Activated naive CD8-positive, alpha-beta T cell treated with anti-CD3 and anti-CD28 coated beads, Interleukin-2, amount 10 ng/mL, durations not matched to agents 7 days and 5 days (primary cell): ENCODE data around the gene CD180. TPM values are rescaled to one million over a fixed set of nuclear protein-coding genes. Genes with fewer than 3 reads are reported as not detected.

ENCODE experiments used
- ATAC-seq: fragments of 150-1000 bp; cut with Tn5 transposase; one replicate; pipeline ENCODE4 v1.10.0; 2021; ENCODE audit warnings: low read depth, moderate library complexity
- POLR2A ChIA-PET: fragments of 350-600 bp; sonication (Branson Sonifier 250); formaldehyde crosslinking; loops from one replicate; lab custom pipeline; 2021; ENCODE audit warnings: antibody characterized with exemption; lab: Charles Lee
- DNase-seq: peaks from one replicate; pipeline ENCODE4 v3.0.0; 2021
- H3K27ac Mint-ChIP-seq: one replicate; pipeline ENCODE4 v1.8.0; 2022; ENCODE audit warnings: mild to moderate bottlenecking, mixed read lengths
- H3K27me3 Mint-ChIP-seq: one replicate; pipeline ENCODE4 v1.8.0; 2022; ENCODE audit warnings: mild to moderate bottlenecking, moderate library complexity, mixed read lengths
- H3K36me3 Mint-ChIP-seq: one replicate; pipeline ENCODE4 v1.8.0; 2021; ENCODE audit warnings: mild to moderate bottlenecking, mixed read lengths
- H3K4me1 Mint-ChIP-seq: one replicate; pipeline ENCODE4 v1.8.0; 2021; ENCODE audit warnings: mixed read lengths
- H3K4me3 Mint-ChIP-seq: one replicate; pipeline ENCODE4 v1.8.0; 2022; ENCODE audit warnings: mild to moderate bottlenecking, moderate library complexity, mixed read lengths
- H3K9me3 Mint-ChIP-seq: one replicate; pipeline ENCODE4 v1.8.0; 2021; ENCODE audit warnings: mixed read lengths
- total RNA-seq, 2 experiments: library from RNA; stranded (reverse); gene quantifications; one replicate each; pipeline ENCODE4 v1.2.3, GENCODE V29; 2021

The CD180 gene
- total RNA-seq, 2 experiments from 2014 or later = 0.57 to 0.69 TPM

GRCh38 chr5:67206461-67206860 lies 9.9 kb upstream of the CD180 start:
- peak overlapping the region; percentile 88 for H3K27ac Mint-ChIP-seq
- POLR2A ChIA-PET = interaction anchor here (1.0 to 13.8 kb wide), 8 partner anchors 10 to 1505 kb away, joined by 3 to 341 read pairs (median 16); partner anchors contain the start of gene PIK3R1
- H3K36me3 Mint-ChIP-seq = peaks cover 12% of the 10 kb centered on the region
- H3K4me1 Mint-ChIP-seq = peaks cover 66% of the 10 kb centered on the region
- no peaks in the 10 kb centered on the region for H3K9me3 Mint-ChIP-seq
- peak overlapping the region; percentile 55 for H3K4me3 Mint-ChIP-seq
- no peak for ATAC-seq
- H3K27me3 Mint-ChIP-seq = no peaks in the 10 kb centered on the region
- no peak for DNase-seq

DNA sequence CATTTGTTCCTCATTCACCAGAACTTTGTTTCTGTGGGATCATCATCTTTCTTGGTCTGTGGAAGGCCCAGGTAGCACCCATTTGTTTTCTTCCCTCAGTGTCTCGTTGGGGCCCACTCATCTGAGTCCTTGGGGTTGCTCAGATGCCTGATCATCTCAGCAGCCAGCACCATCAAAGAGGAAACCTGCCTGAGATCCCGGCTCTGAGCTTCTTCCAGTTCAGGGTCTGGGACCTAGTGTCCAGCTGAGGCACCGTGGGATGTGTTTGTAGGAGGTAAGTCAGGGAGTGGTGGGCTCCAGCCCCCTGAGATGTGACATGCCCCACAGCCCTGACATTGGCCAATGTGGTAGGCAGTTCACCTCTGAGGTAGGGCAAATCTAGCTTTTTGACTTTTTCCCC lies 9.4 kb upstream of the CD180 start:
- ATAC-seq (no peak), DNase-seq (no peak)
- peaks cover 70% of the 10 kb centered on the region for H3K4me1 Mint-ChIP-seq
- peaks cover 16% of the 10 kb centered on the region for H3K36me3 Mint-ChIP-seq
- H3K9me3 Mint-ChIP-seq = peaks cover 3% of the 10 kb centered on the region
- H3K4me3 Mint-ChIP-seq = peak overlapping the region; percentile 55
- POLR2A ChIA-PET = interaction anchor here (1.0 to 13.8 kb wide), 6 partner anchors 10 to 1505 kb away, joined by 3 to 341 read pairs (median 21); partner anchors contain the start of gene PIK3R1
- peak overlapping the region; percentile 88 for H3K27ac Mint-ChIP-seq
- no peaks in the 10 kb centered on the region for H3K27me3 Mint-ChIP-seq

GRCh38 chr5:67204821-67205220 lies 8.2 kb upstream of the CD180 start:
- peaks cover 75% of the 10 kb centered on the region for H3K4me1 Mint-ChIP-seq
- peak overlapping the region; percentile 87 for H3K27ac Mint-ChIP-seq
- H3K9me3 Mint-ChIP-seq = peaks cover 3% of the 10 kb centered on the region
- ATAC-seq (no peak), DNase-seq (no peak)
- H3K27me3 Mint-ChIP-seq = no peaks in the 10 kb centered on the region
- peak overlapping the region; percentile 7 for H3K4me3 Mint-ChIP-seq
- peaks cover 17% of the 10 kb centered on the region for H3K36me3 Mint-ChIP-seq
- POLR2A ChIA-PET = interaction anchor here (1.0 to 13.8 kb wide), 5 partner anchors 11 to 376 kb away, joined by 3 to 341 read pairs (median 30); no protein-coding TSS in a partner anchor

- Mint-ChIP-seq H3K27ac (no peak overlapping the region), H3K36me3 (peaks cover 25% of the 10 kb centered on the region), H3K4me1 (peaks cover 75% of the 10 kb centered on the region), H3K4me3 (no peak overlapping the region), H3K9me3 (peaks cover 6% of the 10 kb centered on the region), H3K27me3 (no peaks in the 10 kb centered on the region)
- no peak for DNase-seq
- POLR2A ChIA-PET = interaction anchor here (0.6 to 13.8 kb wide), 4 partner anchors 17 to 377 kb away, joined by 3 to 341 read pairs (median 6); no protein-coding TSS in a partner anchor
- no peak for ATAC-seq
Measured at GRCh38 chr5:67203701-67204074, 7.1 kb upstream of the CD180 start.

GRCh38 chr5:67202828-67203227 lies 6.2 kb upstream of the CD180 start:
- Mint-ChIP-seq H3K27me3 (no peaks in the 10 kb centered on the region), H3K4me1 (peaks cover 74% of the 10 kb centered on the region), H3K27ac (peak overlapping the region; percentile 82), H3K36me3 (peaks cover 33% of the 10 kb centered on the region), H3K4me3 (peak overlapping the region; percentile 7), H3K9me3 (peaks cover 9% of the 10 kb centered on the region)
- ATAC-seq (no peak), DNase-seq (no peak)
- POLR2A ChIA-PET = interaction anchor here (1.9 to 13.8 kb wide), 2 partner anchors 21 to 37 kb away, joined by 8 to 341 read pairs; no protein-coding TSS in a partner anchor

- Mint-ChIP-seq H3K9me3 (peaks cover 10% of the 10 kb centered on the region), H3K4me1 (peaks cover 69% of the 10 kb centered on the region), H3K36me3 (peaks cover 33% of the 10 kb centered on the region), H3K4me3 (peak overlapping the region; percentile 14), H3K27me3 (no peaks in the 10 kb centered on the region), H3K27ac (peak overlapping the region; percentile 71)
- ATAC-seq (no peak), DNase-seq (no peak)
- POLR2A ChIA-PET = interaction anchor here (1.9 to 13.8 kb wide), 2 partner anchors 20 to 36 kb away, joined by 8 to 341 read pairs; no protein-coding TSS in a partner anchor
Measured at GRCh38 chr5:67201897-67202549, 5.4 kb upstream of the CD180 start.

DNA sequence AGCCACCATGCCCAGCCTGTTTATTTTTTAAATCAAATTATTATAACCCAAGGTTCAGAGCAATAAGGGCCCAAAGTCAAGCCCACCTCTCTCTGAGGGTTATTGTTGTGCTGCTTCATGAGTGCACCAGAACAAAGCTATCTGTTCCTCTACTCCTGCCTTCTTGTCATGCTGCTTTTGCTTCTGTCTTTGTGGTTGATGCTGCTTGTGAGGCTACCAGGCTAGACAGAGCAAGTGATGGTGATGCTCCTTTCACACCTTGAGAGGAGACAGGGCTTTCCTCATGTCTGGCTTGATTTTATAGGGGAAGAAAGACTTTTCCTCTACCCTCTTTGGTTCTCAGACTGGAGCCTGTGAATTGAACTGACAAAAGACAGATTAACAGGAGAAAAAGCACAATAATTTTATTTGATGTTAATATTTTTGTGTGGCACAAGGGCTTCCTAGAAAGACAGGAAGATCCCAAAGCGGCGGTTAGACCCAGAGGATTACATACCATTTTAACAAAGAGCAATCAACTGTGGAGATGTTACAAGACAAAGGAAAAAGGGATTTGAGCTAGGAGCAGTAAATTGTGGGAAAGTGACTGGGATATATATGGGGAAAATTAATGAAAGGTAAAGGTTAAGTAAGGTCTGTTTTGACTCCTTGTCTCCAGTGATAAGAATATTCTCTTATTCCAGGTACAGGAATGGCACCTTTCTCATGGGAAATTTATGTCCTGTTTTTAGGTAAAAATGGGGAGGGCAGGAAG lies 4.4 kb upstream of the CD180 start:
- Mint-ChIP-seq H3K4me3 (no peak overlapping the region), H3K27me3 (no peaks in the 10 kb centered on the region), H3K4me1 (peaks cover 58% of the 10 kb centered on the region), H3K9me3 (peaks cover 10% of the 10 kb centered on the region), H3K36me3 (peaks cover 33% of the 10 kb centered on the region), H3K27ac (peak overlapping the region; percentile 32)
- ATAC-seq = peak; percentile 48
- POLR2A ChIA-PET = interaction anchor here (1.0 to 13.8 kb wide), 2 partner anchors 18 to 35 kb away, joined by 3 to 341 read pairs; no protein-coding TSS in a partner anchor
- DNase-seq = no peak

- H3K9me3 Mint-ChIP-seq = peaks cover 13% of the 10 kb centered on the region
- POLR2A ChIA-PET = interaction anchor here (13.8 kb wide), 1 partner anchor 34 kb away, joined by 341 read pairs; no protein-coding TSS in a partner anchor
- H3K4me1 Mint-ChIP-seq = peaks cover 51% of the 10 kb centered on the region
- H3K36me3 Mint-ChIP-seq = peaks cover 32% of the 10 kb centered on the region
- peak overlapping the region; percentile 81 for H3K27ac Mint-ChIP-seq
- no peak for DNase-seq
- H3K4me3 Mint-ChIP-seq = peak overlapping the region; percentile 38
- ATAC-seq = no peak
- H3K27me3 Mint-ChIP-seq = no peaks in the 10 kb centered on the region
Measured at GRCh38 chr5:67199859-67200258, 3.3 kb upstream of the CD180 start.

DNA sequence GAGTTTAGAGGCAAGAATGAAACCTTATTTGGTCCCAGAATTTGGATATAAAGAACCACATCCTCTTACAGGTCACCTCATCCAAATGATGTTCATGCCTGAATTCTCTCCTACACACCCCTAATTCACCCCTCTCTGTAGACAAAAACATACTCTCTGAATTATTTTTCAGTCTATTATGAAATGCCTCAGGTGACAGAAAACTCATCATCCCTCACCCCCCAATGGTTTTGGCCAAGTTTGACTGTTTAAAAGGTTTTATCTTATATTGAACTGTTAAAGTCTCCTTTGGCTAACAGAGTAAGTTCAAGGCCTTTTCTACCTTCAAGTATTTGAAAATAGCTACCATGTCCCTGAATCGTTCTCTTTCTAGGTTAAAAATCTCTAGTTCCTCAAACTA lies 2.3 kb upstream of the CD180 start:
- H3K27me3 Mint-ChIP-seq = no peaks in the 10 kb centered on the region
- peaks cover 42% of the 10 kb centered on the region for H3K4me1 Mint-ChIP-seq
- peak overlapping the region; percentile 1 for H3K4me3 Mint-ChIP-seq
- H3K36me3 Mint-ChIP-seq = peaks cover 32% of the 10 kb centered on the region
- peaks cover 15% of the 10 kb centered on the region for H3K9me3 Mint-ChIP-seq
- no peak for ATAC-seq
- H3K27ac Mint-ChIP-seq = peak overlapping the region; percentile 51
- DNase-seq = no peak
- POLR2A ChIA-PET = interaction anchor here (0.8 to 13.8 kb wide), 3 partner anchors 16 to 33 kb away, joined by 3 to 341 read pairs (median 3); no protein-coding TSS in a partner anchor

DNA sequence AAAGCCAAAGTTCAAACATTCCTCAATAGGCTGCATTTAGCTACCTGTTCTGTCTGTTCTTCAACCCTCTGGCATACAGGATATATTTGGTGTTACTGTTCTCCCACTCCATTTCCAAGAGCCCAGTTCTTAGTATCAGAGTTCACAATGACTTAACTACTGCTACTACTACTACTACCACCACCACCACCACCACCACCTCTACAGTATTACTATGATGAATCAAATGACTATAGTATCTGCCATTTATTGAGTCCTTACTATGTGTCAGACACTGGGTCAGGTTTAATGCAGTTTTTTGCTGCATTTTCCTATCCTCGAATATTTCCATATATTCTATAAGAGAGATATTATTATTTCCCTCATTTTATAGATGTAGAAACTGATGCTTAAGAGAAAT lies 937 bp upstream of the CD180 start:
- H3K4me1 Mint-ChIP-seq = peaks cover 39% of the 10 kb centered on the region
- no peak overlapping the region for H3K27ac Mint-ChIP-seq
- no peak for DNase-seq
- peaks cover 15% of the 10 kb centered on the region for H3K9me3 Mint-ChIP-seq
- ATAC-seq = no peak
- peaks cover 33% of the 10 kb centered on the region for H3K36me3 Mint-ChIP-seq
- POLR2A ChIA-PET = interaction anchor here (1.1 to 13.8 kb wide), 2 partner anchors 31 to 32 kb away, joined by 4 to 341 read pairs; no protein-coding TSS in a partner anchor
- no peak overlapping the region for H3K4me3 Mint-ChIP-seq
- H3K27me3 Mint-ChIP-seq = no peaks in the 10 kb centered on the region

DNA sequence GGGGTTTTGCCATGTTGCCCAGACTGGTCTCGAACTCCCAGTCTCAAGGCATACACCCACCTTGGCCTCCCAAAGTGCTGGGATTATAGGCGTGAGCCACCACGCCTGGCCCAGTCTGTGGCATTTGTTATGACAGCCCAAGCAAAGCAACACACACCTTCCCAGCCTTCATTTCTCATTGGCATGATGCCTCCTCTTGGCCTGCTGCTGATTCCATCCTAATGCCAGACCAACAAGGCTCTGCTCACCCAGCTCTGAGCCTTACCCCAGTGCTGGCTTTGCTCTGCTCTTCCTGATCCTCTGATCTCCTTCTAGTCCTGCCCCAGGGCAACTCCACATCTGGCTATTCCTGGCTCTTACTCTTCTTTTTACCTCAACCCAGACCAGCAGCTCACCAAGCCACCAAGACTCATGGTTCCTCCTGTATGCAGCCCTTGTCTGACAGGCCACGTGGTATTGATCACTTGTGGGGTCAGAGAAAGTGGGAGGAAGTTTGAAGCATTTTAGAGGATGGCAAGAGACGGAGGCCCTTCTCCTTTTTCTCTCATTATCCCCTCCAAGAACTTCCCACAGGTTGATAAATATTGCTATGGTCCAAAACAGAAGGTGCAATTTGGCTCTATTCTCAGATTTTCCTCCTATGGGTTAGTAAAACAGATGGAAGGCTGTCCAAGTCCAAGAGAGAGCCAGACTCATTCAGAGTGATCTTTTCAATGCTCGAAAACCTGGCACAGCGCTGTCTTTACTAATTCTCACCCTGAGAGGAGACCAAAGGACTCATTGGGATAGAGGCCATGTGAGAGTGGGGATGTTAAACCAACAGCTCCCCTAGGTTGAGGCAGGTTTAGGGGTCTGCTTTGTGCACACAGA lies 958 bp downstream of the CD180 start:
- Mint-ChIP-seq H3K4me1 (peaks cover 31% of the 10 kb centered on the region), H3K9me3 (peaks cover 21% of the 10 kb centered on the region), H3K4me3 (no peak overlapping the region), H3K27ac (peak overlapping the region; percentile 2), H3K36me3 (peaks cover 36% of the 10 kb centered on the region), H3K27me3 (no peaks in the 10 kb centered on the region)
- POLR2A ChIA-PET = interaction anchor here (1.4 kb wide), 1 partner anchor 13 kb away, joined by 3 read pairs; no protein-coding TSS in a partner anchor
- no peak for ATAC-seq
- no peak for DNase-seq

- H3K4me1 Mint-ChIP-seq = peaks cover 21% of the 10 kb centered on the region
- POLR2A ChIA-PET = no interaction called here
- no peaks in the 10 kb centered on the region for H3K27me3 Mint-ChIP-seq
- peaks cover 20% of the 10 kb centered on the region for H3K9me3 Mint-ChIP-seq
- DNase-seq = no peak
- no peak for ATAC-seq
- H3K4me3 Mint-ChIP-seq = no peak overlapping the region
- peaks cover 31% of the 10 kb centered on the region for H3K36me3 Mint-ChIP-seq
- H3K27ac Mint-ChIP-seq = peak overlapping the region; percentile 19
Measured at GRCh38 chr5:67194166-67194565, 2.4 kb downstream of the CD180 start.
